H1 (cell line): ENCODE data around the gene CEP78.

Source experiments
- ATF2 ChIP-seq: IDR thresholded peaks from 2 replicates; pipeline ENCODE4 v1.6.1; 2012; ENCODE audit warnings: low read length, inconsistent platforms
- CBX5 ChIP-seq: fragments of 300-800, 300-1000 bp; sonication (generic); IDR thresholded peaks from 2 replicates; pipeline ENCODE4 v1.7.1; 2016; ENCODE audit warnings: antibody characterized with exemption, low read length, low read depth
- CBX8 ChIP-seq: fragments of 300-800, 300-1000 bp; sonication (generic); IDR thresholded peaks from 2 replicates; pipeline ENCODE4 v1.7.1; 2016; ENCODE audit warnings: low read depth, low read length, borderline replicate concordance
- CEBPB ChIP-seq: IDR thresholded peaks from 2 replicates; pipeline ENCODE4 v1.6.1; 2012; ENCODE audit warnings: low read depth, low read length
- CHD2 ChIP-seq: IDR thresholded peaks from 2 replicates; pipeline ENCODE4 v1.6.1; 2012; ENCODE audit warnings: low read length, improper control_type of control experiment
- CTCF ChIP-seq, 3 experiments: IDR thresholded peaks; 1 replicate in 2 of 3; 2 replicates in 1 of 3; pipeline versions ENCODE4 v1.5.1 to v1.6.1; 2011; ENCODE audit warnings: low read length in 3 of 3, mild to moderate bottlenecking in 3 of 3, inconsistent platforms in 2 of 3, low read depth in 1 of 3, moderate library complexity in 1 of 3; ENCODE audit not compliant: insufficient read depth in 1 of 3; ENCODE audit errors: control extremely low read depth in 1 of 3
- EZH2 ChIP-seq: fragments of 200-600 bp; sonication (generic); IDR thresholded peaks from 2 replicates; pipeline ENCODE4 v1.7.1; 2012; ENCODE audit warnings: low read depth, mild to moderate bottlenecking, moderate library complexity, low read length, inconsistent platforms; ENCODE audit not compliant: severe bottlenecking
- MAX ChIP-seq: IDR thresholded peaks from 2 replicates; pipeline ENCODE4 v1.6.1; 2012; ENCODE audit warnings: inconsistent platforms
- NRF1 ChIP-seq: IDR thresholded peaks from 2 replicates; pipeline ENCODE4 v1.6.1; 2011; ENCODE audit warnings: mild to moderate bottlenecking, low read depth, low read length, improper control_type of control experiment
- POLR2A ChIP-seq, 2 experiments: IDR thresholded peaks; 1 replicate in 1 of 2; 2 replicates in 1 of 2; pipeline ENCODE4 v1.6.1; 2011; ENCODE audit warnings: low read depth in 2 of 2, low read length in 2 of 2, mild to moderate bottlenecking in 2 of 2; ENCODE audit errors: control extremely low read depth in 1 of 2
- POLR2AphosphoS5 ChIP-seq: IDR thresholded peaks from 2 replicates; pipeline ENCODE4 v1.6.1; 2011; ENCODE audit warnings: low read depth, low read length
- RNF2 ChIP-seq: fragments of 200-900, 300-1000 bp; sonication (generic); IDR thresholded peaks from 2 replicates; pipeline ENCODE4 v1.7.1; 2016; ENCODE audit warnings: borderline replicate concordance, low read depth, mild to moderate bottlenecking, antibody characterized with exemption, low read length; ENCODE audit not compliant: poor library complexity, severe bottlenecking; ENCODE audit errors: missing control alignments
- SP4 ChIP-seq: IDR thresholded peaks from 2 replicates; pipeline ENCODE4 v1.6.1; 2012; ENCODE audit warnings: low read length, inconsistent platforms

- TF ChIP-seq CTCF (IDR thresholded peaks at IDR 0.05; ENCODE audit: control extremely low read depth in 1 of 3, insufficient read depth in 1 of 3, low read depth in 1 of 3, low read length in 3 of 3) (no peak), POLR2AphosphoS5 (no peak), CHD2 (no peak), CBX5 (no peak), RNF2 (no peak), EZH2 (no peak), NRF1 (no peak), POLR2A (IDR thresholded peaks at IDR 0.05; ENCODE audit: control extremely low read depth in 1 of 2, low read depth in 2 of 2, low read length in 2 of 2) (peak in 1 of 2 experiments; percentile 16; a peak in 1 of 3 replicates), ATF2 (no peak), CEBPB (no peak), CBX8 (no peak), MAX (no peak), SP4 (no peak)
Measured at GRCh38 chr9:78304357-78304756, 68.5 kb downstream of the CEP78 start.
